Spleen (tissue), 7 donors: ENCODE data around the gene MACIR.

ENCODE experiments used
- POLR2AphosphoS5 ChIP-seq, 3 donors: sonication (generic); formaldehyde crosslinking; IDR thresholded peaks; one replicate each; pipeline ENCODE4 v1.5.1; 2017; ENCODE audit warnings: antibody characterized with exemption in 3 of 3
- TF ChIP-seq, protein P1 (sequence below), 11 experiments: fragments of 200-600 bp in 7 of 11; fragments of 450-650 bp in 4 of 11; sonication (generic) in 4 of 11; IDR thresholded peaks in 8 of 11; conservative IDR thresholded peaks in 3 of 11; 1 replicate in 7 of 11; 2 replicates in 4 of 11; pipeline versions ENCODE4 v1.4.0 to v1.8.0; 2016 to 2021; ENCODE audit warnings: antibody characterized with exemption in 11 of 11, inconsistent platforms in 4 of 11, mild to moderate bottlenecking in 1 of 11
- donor health status: DM: no; HTN: no; CAD: no; lungs with moderate emphysema.
- donor health status: DM: no; HTN: no; CAD: no.
- donor health status: DM: no; HTN: no; CAD: no.

DNA sequence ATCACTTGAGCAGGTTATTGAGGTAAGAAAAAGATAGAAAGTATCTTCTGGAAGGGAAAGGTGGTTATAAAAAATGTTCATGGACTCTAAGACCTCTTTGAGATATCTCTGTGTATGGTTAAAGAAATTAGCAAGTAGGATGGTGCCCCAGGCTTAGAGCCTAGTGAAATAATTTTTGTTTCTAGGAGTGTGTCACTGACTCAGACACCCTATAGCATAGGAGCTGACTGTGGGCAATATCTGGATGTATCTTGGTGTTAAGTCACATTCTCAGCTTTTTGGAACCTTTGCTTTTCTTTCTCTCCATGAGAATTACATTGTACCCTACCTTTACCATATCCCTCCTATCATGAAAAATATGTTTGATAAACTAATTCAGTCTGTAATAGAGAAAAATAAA lies 12.0 kb downstream of the MACIR start:
- TF ChIP-seq, protein P1, sequence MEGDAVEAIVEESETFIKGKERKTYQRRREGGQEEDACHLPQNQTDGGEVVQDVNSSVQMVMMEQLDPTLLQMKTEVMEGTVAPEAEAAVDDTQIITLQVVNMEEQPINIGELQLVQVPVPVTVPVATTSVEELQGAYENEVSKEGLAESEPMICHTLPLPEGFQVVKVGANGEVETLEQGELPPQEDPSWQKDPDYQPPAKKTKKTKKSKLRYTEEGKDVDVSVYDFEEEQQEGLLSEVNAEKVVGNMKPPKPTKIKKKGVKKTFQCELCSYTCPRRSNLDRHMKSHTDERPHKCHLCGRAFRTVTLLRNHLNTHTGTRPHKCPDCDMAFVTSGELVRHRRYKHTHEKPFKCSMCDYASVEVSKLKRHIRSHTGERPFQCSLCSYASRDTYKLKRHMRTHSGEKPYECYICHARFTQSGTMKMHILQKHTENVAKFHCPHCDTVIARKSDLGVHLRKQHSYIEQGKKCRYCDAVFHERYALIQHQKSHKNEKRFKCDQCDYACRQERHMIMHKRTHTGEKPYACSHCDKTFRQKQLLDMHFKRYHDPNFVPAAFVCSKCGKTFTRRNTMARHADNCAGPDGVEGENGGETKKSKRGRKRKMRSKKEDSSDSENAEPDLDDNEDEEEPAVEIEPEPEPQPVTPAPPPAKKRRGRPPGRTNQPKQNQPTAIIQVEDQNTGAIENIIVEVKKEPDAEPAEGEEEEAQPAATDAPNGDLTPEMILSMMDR (IDR thresholded peaks at IDR 0.05 in 8 of 11, conservative IDR thresholded peaks at IDR 0.05 in 3 of 11), result no peak
- TF ChIP-seq POLR2AphosphoS5 (IDR thresholded peaks at IDR 0.05), result no peak
